ENCODE measurements around the gene RASSF1. TPM values are rescaled to one million over a fixed set of nuclear protein-coding genes. Genes with fewer than 3 reads are reported as not detected.

Gene RASSF1
- total and polyA plus RNA-seq, 2 of the 13 experiments (the other 11 are each of a cell fraction or from before 2014, with no cell fraction given): 10.2 to 27.5 TPM

GRCh38 chr3:50297896-50298725 lies 42.5 kb downstream of the RASSF1 start:
- TF ChIP-seq MXD1 (CRISPR knock-in tag; IDR thresholded peaks at IDR 0.05) (0 out of 2 replicates have a peak, but pooled peaks have one; percentile 4), ZNF768 (CRISPR knock-in tag; IDR thresholded peaks at IDR 0.05) (0 out of 2 replicates have a peak, but pooled peaks have one; percentile 20), ZC3H4 (CRISPR knock-in tag; IDR thresholded peaks at IDR 0.05; ENCODE audit: borderline replicate concordance) (0 out of 2 replicates have a peak, but pooled peaks have one; percentile 42), ZNF891 (CRISPR knock-in tag; IDR thresholded peaks at IDR 0.05) (0 out of 2 replicates have a peak, but pooled peaks have one; percentile 2), ZBTB4 (CRISPR knock-in tag; IDR thresholded peaks at IDR 0.05; ENCODE audit: borderline replicate concordance) (no peak), ZNF652 (CRISPR knock-in tag; IDR thresholded peaks at IDR 0.05; ENCODE audit: borderline replicate concordance, low read depth) (no peak)
- in situ Hi-C loops (cut with HindIII; ENCODE audit: extremely low pct_ligation_motif_present, low pct_unique_long_range_greater_than_20kb) (no loop called here), intact Hi-C loops (cut with micrococcal nuclease; ENCODE audit: unreplicated experiment) (no loop called here)
- H2AFZ ChIP-seq (ENCODE audit: low read length): no peak overlapping the region
- peak; percentile 2; the same call in 1 of the 3 replicates for ATAC-seq
- H4K20me1 ChIP-seq (ENCODE audit: insufficient read depth, low read length): peaks cover 11% of the 10 kb centered on the region
- no peak for DNase-seq (ENCODE audit: low spot score)
- no peaks in the 10 kb centered on the region; a peak in 1 of 5 replicates for H3K27me3 ChIP-seq (ENCODE audit: control insufficient read depth in 1 of 2, insufficient read depth in 2 of 2, low read length in 2 of 2)
- peaks cover 35% of the 10 kb centered on the region for H3K79me2 ChIP-seq (ENCODE audit: insufficient read depth, low read length)
- ChIA-PET POLR2A (interaction anchor here (0.8 to 7.9 kb wide), 11 partner anchors 12 to 102 kb away, joined by 3 to 222 read pairs (median 9); partner anchors contain the start of genes GNAI2, HYAL2 and TUSC2), CTCF (ENCODE audit: low intra/inter-chr PET ratio, low total read pairs) (no interaction called here)
- no TSS peak for BruUV-seq (replicated peaks)
- peak overlapping the region; percentile 73 for H3K27ac ChIP-seq (ENCODE audit: extremely low read length, insufficient read depth, low read length)
- H3K4me2 ChIP-seq (ENCODE audit: low read depth, low read length): peak overlapping the region; percentile 87
- peak overlapping the region; percentile 79 for H3K9ac ChIP-seq (ENCODE audit: insufficient read depth, low read depth, low read length)
- WGBS (ENCODE audit: low lambda C conversion rate): 24% methylated on average over 6 of the region's 9 CpGs
- peaks cover 1 to 3% of the 10 kb centered on the region in 2 experiments; a peak in 2 of 5 replicates for H3K36me3 ChIP-seq (replicated peaks in 1 of 2; ENCODE audit: control insufficient read depth in 1 of 2, insufficient read depth in 2 of 2, low read length in 2 of 2)
- no peaks in the 10 kb centered on the region for H3K9me3 ChIP-seq (ENCODE audit: low read length)
- peaks cover 56% of the 10 kb centered on the region for H3K4me1 ChIP-seq (ENCODE audit: insufficient read depth, low read length)
- FAIRE-seq: peak; percentile 15
- peak overlapping the region; percentile 66 to 91 (median 89) for H3K4me3 ChIP-seq (replicated peaks in 1 of 3; ENCODE audit: insufficient read depth in 1 of 3, low read depth in 2 of 3, low read length in 3 of 3)
